Activated CD4-positive, CD25-positive, alpha-beta regulatory T cell treated with anti-CD3 and anti-CD28 coated beads, Interleukin-2, amount 50 U/mL, for 72 hours (primary cell): Measurements from ENCODE around the gene ROM1.
A peak's percentile ranks its signal among the peaks of the same experiment; 100 is the strongest.
"Not testable (repeated sequence)": the region's sequence is repeated elsewhere in the genome, so short reads cannot be mapped to it uniquely, and the experiment has no call there.

Source experiments
- DNase-seq: peaks from one replicate; pipeline ENCODE4 v3.0.0; 2021

ROM1 gene

GRCh38 chr11:62612366-62613290, at the start of gene ROM1, which contains the start of gene EML3:
Gene ROM1 (plus strand): TSS chr11:62613257. CDS start chr11:62613282, 25 bp downstream.
Gene EML3 (minus strand): TSS chr11:62612775. CDS start chr11:62612457, 318 bp downstream.
- DNase-seq = peak; percentile 88

- no peak for DNase-seq
Measured at GRCh38 chr11:62565100-62565802, 47.8 kb upstream of the ROM1 start.

GRCh38 chr11:62566247-62566646, 46.8 kb upstream of the ROM1 start:
- DNase-seq = no peak

DNA sequence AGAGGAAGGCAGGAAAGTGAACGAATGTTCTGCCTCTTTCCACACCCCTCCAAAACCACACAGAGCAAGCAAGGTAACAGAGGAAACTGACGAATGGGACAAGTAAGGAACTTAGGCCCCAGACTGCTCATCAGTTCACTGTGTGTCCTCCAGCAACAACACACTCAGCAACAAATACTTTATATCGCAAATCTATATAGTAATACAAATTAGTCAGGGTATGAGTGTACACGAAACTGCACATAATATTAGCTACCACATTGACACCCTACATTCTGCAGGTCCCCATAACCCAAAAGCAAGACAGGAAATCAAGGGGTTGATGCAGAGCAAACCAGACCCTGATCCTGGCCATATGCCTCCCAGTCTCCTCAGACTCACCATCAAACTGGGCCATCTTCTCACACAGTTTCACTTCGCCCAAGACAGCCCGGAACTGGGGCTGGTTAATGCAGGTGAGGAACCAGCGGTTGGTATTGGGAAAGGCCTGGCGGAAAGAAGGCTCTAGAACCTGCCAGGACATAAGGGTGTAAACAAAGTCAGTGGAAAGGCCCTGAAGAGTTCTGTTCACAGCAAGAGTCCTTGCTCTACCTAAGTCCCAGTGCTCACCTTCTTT, 45.9 kb upstream of the ROM1 start:
- DNase-seq = no peak

GRCh38 chr11:62569611-62570010, 43.4 kb upstream of the ROM1 start:
- DNase-seq = no peak

GRCh38 chr11:62570903-62571302, 42.2 kb upstream of the ROM1 start:
- DNase-seq = not testable (repeated sequence)

DNA sequence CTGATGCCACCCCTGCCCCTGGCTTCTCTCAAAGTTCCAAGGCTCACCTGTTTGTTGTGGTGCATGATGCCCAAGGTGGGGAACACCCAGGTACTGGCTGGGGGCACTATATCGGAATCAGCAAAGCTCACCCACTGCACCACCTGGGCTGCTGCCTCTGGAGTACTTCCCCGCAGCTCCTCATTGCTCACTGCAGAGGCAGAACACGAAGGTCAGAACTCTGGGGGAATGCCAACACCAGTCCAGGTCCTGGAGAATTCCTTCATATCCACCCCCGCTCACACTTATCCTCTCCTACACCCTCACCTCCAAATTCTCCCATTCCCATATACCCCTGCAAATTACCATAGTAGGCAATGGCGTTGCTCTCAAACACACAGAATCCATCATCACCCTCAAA, 41.6 kb upstream of the ROM1 start:
- not testable (repeated sequence) for DNase-seq

DNA sequence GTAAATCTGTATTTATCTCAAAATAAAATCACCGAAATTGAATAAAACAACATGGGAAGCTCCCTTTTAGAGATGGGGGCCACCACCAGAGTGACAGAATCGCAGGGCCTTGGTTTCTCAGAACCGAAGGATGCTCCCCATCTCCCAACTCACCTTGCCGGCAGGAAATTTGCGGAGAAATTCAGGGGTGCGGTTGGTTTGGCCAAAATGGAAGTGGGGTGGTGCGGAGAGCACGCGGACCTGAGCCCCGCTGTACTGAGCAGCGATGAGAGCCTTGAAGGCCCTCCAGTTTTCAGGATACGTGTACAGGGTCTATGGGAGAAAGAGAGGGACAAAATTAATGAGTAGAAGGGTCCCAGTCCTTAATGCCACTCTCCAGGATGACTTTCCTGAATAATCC, 40.6 kb upstream of the ROM1 start:
- DNase-seq = no peak

DNA sequence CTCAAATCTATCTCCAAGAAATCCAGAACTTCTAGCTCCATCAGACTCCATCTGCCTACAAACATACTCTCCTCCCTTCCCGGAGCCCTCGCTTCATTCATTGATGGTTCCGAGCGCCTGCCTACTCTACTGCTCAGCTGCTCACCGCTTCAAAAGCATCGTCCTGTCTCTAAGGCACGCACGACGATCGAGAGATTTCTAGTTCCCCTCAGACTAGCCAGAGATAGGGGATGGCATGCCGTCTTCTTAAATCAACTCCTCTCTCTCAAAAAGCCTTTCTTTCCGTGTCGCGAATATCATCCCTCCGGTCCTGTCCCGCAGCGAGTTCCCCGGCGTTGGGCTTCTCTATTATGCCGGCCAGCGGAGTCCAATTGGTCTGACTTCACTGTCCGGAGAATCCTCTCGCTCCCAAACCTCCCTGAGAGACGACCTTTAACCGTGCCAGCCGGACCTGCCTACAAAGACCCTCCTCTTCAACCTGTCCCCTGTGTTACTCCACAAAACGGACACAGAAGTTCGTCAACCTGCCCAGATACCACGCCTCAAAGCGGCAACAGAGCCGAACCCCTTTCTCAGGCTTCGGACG, 40.0 kb upstream of the ROM1 start:
- DNase-seq = no peak

DNA sequence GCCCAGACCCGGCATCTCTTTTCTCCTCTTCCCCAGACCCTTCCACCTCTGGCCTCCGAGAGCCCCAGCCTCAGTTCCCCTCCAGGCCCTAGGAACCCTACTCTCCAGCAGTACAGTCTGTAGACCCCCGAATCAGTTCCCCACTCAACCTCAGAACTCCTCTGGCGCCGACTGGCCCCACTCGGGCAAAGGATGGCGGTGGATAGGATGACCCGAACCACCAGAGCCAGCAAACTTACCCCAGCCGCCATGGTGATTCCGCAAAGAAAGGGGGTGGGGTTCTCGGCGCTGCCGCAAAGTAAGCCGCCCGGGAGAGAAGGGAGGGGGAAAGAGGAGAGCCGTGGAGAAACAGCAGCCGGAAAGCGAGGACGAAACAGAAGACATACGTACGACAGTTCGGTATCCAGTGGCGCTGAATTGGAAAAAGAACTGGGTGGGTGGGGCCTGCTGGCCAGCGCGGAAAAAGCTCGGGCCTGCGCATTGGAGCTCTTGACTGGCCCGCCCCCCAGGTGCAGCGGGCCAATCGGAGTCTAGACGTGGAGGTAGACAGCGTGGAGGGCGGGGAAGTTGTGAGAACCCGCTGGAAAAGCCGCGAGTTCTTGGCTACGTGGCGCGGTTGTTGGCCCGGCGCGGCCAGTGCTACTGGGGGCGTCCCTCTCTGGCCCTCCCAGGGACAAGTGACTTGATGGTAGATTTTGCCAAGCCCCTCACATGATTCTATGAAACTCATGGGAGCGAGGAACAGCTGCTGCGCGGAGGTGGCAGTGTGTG, 39.3 kb upstream of the ROM1 start, which contains the start of gene EEF1G:
Gene EEF1G (minus strand): TSS at position 300 of the 771 bp plus-strand sequence. CDS start 49 bp downstream, at position 251.
- peak; percentile 96 for DNase-seq

DNA sequence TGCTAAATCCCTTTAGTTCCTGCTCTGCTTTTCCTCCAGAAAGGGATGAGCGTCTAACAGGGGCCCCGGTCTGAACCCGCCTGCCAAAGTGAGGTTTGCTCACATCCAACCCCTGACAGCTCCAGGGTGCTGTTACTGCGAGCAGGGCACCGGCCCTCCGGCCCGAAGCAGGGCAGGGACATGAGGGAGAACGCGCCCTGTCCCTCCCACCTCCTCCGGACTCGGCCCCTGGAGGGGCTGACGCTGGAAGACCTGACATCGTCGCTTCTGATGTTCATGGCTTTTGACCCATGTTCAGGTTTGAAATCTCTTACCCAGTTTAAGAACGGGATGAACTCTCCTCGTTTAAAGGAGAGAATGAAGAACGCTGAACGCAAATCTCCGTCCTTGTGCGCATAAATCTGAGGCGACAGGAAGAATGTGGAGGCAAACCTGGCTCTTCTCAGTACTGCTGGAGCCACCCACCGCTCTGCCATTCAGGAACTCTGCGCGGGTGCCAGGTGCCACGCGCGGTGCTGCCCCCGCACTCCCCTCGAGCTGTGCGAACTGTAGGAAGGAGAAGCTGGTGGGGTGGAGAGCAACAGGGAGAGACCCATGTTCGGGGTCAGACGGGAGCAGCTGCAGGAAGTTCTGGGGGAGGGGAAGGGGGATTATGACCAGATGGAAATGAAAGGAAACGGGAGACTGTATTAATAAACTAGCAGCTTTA, 38.5 kb upstream of the ROM1 start:
- DNase-seq = no peak

- DNase-seq = no peak
Measured at GRCh38 chr11:62575156-62575555, 37.9 kb upstream of the ROM1 start.

DNA sequence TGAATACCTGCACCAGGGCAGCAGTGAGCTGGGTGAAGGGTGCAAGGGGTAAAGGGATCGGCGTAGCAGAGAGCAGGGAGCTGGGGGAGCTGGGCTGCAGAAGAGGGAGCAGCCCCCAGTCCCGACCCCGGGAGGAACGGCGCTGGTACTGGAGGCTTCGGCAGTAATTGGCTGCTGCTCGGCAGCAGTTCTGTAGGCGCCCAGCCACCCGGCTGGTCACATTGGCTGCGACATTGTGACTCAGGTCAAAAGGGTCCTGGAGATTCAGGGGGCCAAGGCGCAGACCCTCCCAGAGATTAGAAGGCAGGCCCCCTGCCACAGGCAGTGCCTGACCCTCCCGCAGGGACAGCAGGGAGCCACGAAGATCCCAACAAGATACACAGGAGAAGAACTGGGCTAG, 37.2 kb upstream of the ROM1 start:
- DNase-seq = no peak

GRCh38 chr11:62577046-62577714, 35.9 kb upstream of the ROM1 start:
- DNase-seq = no peak

GRCh38 chr11:62578541-62578940, 34.5 kb upstream of the ROM1 start:
- no peak for DNase-seq

DNA sequence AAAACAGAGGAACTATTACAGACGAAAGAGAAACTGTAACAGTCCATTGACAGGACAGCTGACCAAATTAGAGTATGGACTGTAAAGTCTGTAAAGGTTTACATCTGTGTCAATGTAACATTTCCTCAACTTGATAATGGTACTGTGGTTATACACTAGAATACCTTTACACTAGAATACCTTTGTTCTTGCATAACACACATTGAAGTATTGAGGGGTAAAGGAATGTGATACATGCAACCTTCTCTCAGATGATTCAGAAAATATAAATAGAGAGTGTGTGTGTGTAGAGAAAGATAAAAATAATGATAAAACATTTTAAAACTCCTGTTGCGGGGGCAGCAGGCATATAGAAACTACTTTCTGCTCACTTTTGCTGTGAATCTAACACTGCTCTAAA, 33.8 kb upstream of the ROM1 start:
- no peak for DNase-seq

DNA sequence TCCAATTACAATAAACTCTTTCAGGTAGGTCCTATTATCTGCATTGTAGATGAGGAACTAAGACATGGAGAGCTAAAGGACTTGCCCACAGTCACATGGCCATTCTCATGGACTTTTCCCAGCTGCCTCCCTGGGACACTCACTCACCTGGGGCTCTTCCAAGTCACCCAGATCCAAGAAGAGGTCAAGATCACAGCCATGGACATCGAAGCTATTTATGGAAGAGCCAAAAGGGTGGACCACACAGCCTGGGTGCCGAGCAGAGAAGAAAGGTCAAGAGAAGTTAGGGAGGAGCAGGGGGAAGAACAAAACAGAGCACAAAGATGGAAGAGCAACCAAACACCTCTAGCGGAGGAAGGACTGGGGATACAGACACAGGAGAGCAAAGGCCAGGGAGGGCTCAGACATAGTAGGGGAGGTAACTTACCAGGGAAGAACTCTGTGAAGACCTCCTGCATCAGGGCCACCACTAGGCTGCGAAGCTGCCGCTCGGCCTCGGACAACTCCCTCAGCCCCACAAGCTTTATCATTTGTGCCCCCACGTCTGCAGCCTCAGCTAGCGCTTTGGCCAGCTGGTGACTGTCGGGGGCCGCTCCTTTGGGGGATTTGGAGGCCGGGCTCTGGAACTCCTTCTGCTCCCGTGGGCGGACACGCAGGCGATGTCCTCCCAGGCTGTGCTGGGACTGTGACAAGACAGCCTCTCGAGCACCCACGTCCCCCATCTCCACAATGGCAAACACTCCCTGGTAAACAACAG, 31.9 kb upstream of the ROM1 start:
- DNase-seq = no peak

- not testable (repeated sequence) for DNase-seq
Measured at GRCh38 chr11:62581735-62582134, 31.3 kb upstream of the ROM1 start.

DNA sequence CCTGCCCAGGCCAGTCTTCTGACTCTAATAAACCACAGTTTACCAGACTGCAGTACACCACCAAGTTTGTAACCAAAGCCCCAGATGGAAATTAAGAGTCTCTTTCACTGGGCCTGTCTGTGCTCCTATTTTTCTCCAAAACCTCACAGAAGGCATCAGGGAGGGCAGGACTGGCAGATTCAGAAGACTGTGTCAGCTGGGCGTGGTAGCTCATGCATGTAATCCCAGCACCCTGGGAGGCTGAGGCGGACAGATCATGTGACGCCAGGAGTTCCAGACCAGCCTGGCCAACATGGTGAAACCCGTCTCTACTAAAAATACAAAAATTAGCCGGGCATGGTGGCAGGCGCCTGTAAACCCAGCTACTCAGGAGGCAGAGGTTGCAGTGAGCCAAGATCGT, 27.7 kb upstream of the ROM1 start:
- DNase-seq = not testable (repeated sequence)

GRCh38 chr11:62588966-62589637, 24.0 kb upstream of the ROM1 start:
- no peak for DNase-seq
